GM19043 (cell line): ENCODE results near the gene ZNF592.

Source experiments
- ATAC-seq: cut with Tn5 transposase; IDR thresholded peaks from one replicate; pipeline ENCODE4 v1.9.1; 2021; ENCODE audit warnings: low read depth; ENCODE audit not compliant: unreplicated experiment

The ZNF592 gene

GRCh38 chr15:84775867-84776449 is 27.6 kb downstream of the ZNF592 start:
- no peak for ATAC-seq

GRCh38 chr15:84778194-84778593 is 29.8 kb downstream of the ZNF592 start:
- ATAC-seq: no peak

- ATAC-seq: no peak
Measured at GRCh38 chr15:84780492-84780891, 32.1 kb downstream of the ZNF592 start.

- ATAC-seq: no peak
Measured at GRCh38 chr15:84781495-84781894, 33.1 kb downstream of the ZNF592 start.

- ATAC-seq: no peak
Measured at GRCh38 chr15:84782346-84782745, 34.0 kb downstream of the ZNF592 start.

GRCh38 chr15:84783493-84784251 is 35.3 kb downstream of the ZNF592 start:
- no peak for ATAC-seq

- no peak for ATAC-seq
Measured at GRCh38 chr15:84784262-84784661, 35.9 kb downstream of the ZNF592 start.

GRCh38 chr15:84785053-84785452 is 36.7 kb downstream of the ZNF592 start:
- no peak for ATAC-seq

GRCh38 chr15:84788500-84788899 is 40.1 kb downstream of the ZNF592 start:
- no peak for ATAC-seq

GRCh38 chr15:84789762-84790161 is 41.4 kb downstream of the ZNF592 start:
- ATAC-seq: no peak

- no peak for ATAC-seq
Measured at GRCh38 chr15:84790676-84791075, 42.3 kb downstream of the ZNF592 start.

- no peak for ATAC-seq
Measured at GRCh38 chr15:84791763-84792162, 43.4 kb downstream of the ZNF592 start.

- ATAC-seq: no peak
Measured at GRCh38 chr15:84793431-84794161, 45.2 kb downstream of the ZNF592 start.

GRCh38 chr15:84794162-84794547 is 45.8 kb downstream of the ZNF592 start:
- no peak for ATAC-seq

GRCh38 chr15:84795186-84795585 is 46.8 kb downstream of the ZNF592 start:
- no peak for ATAC-seq

- ATAC-seq: no peak
Measured at GRCh38 chr15:84797212-84797611, 48.8 kb downstream of the ZNF592 start.

- ATAC-seq: no peak
Measured at GRCh38 chr15:84797801-84798200, 49.4 kb downstream of the ZNF592 start.

GRCh38 chr15:84798436-84798946 is 50.1 kb downstream of the ZNF592 start:
- no peak for ATAC-seq

- ATAC-seq: no peak
Measured at GRCh38 chr15:84799511-84800187, 51.3 kb downstream of the ZNF592 start.

GRCh38 chr15:84800365-84800806 is 52.0 kb downstream of the ZNF592 start:
- ATAC-seq: no peak
